ENCODE results near the gene NARF.

NARF gene

GRCh38 chr17:82419540-82419939 lies 39.0 kb upstream of the NARF start:
- intact Hi-C loops (cut with micrococcal nuclease), result loop anchor here (5.0 kb wide), 1 partner anchor 33 kb away; the partner anchor contains the start of gene CYBC1
- Mint-ChIP-seq H3K36me3 (ENCODE audit: low read depth) (peaks cover 61% of the 10 kb centered on the region), H3K4me1 (ENCODE audit: low read depth) (peaks cover 32% of the 10 kb centered on the region), H3K4me3 (peak overlapping the region; percentile 76), H3K27me3 (no peaks in the 10 kb centered on the region), H3K27ac (peak overlapping the region; percentile 72), H3K9me3 (peaks cover 13% of the 10 kb centered on the region)

GRCh38 chr17:82424001-82424862 lies 34.3 kb upstream of the NARF start:
- Mint-ChIP-seq H3K36me3 (ENCODE audit: low read depth) (peaks cover 77% of the 10 kb centered on the region), H3K4me1 (ENCODE audit: low read depth) (peaks cover 32% of the 10 kb centered on the region), H3K27ac (peak overlapping the region; percentile 13), H3K27me3 (no peaks in the 10 kb centered on the region), H3K9me3 (peaks cover 13% of the 10 kb centered on the region), H3K4me3 (no peak overlapping the region)
- intact Hi-C loops (cut with micrococcal nuclease), result no loop called here

- peaks cover 13% of the 10 kb centered on the region for H3K9me3 Mint-ChIP-seq
- peaks cover 36% of the 10 kb centered on the region for H3K4me1 Mint-ChIP-seq (ENCODE audit: low read depth)
- H3K4me3 Mint-ChIP-seq, result no peak overlapping the region
- H3K36me3 Mint-ChIP-seq (ENCODE audit: low read depth), result peaks cover 80% of the 10 kb centered on the region
- intact Hi-C loops (cut with micrococcal nuclease), result no loop called here
- H3K27ac Mint-ChIP-seq, result peak overlapping the region; percentile 13
- H3K27me3 Mint-ChIP-seq, result no peaks in the 10 kb centered on the region
These were observed 33.7 kb upstream of the NARF start for GRCh38 chr17:82424863-82425159.

GRCh38 chr17:82428546-82428945 lies 30.0 kb upstream of the NARF start:
- Mint-ChIP-seq H3K27me3 (no peaks in the 10 kb centered on the region), H3K36me3 (ENCODE audit: low read depth) (peaks cover 69% of the 10 kb centered on the region), H3K9me3 (no peaks in the 10 kb centered on the region), H3K4me1 (ENCODE audit: low read depth) (peaks cover 37% of the 10 kb centered on the region), H3K27ac (no peak overlapping the region), H3K4me3 (no peak overlapping the region)
- intact Hi-C loops (cut with micrococcal nuclease), result no loop called here

- H3K27ac Mint-ChIP-seq, result peak overlapping the region; percentile 56
These were observed 28.7 kb upstream of the NARF start for GRCh38 chr17:82429824-82430223.

GRCh38 chr17:82432017-82432416 lies 26.5 kb upstream of the NARF start:
- Mint-ChIP-seq H3K9me3 (no peaks in the 10 kb centered on the region), H3K36me3 (ENCODE audit: low read depth) (peaks cover 67% of the 10 kb centered on the region), H3K4me1 (ENCODE audit: low read depth) (peaks cover 36% of the 10 kb centered on the region), H3K27ac (no peak overlapping the region), H3K27me3 (no peaks in the 10 kb centered on the region), H3K4me3 (no peak overlapping the region)
- intact Hi-C loops (cut with micrococcal nuclease), result no loop called here

More at GRCh38 chr17:82429824-82430223, 28.7 kb upstream of the NARF start:
- peak overlapping the region; percentile 30 for H3K4me3 Mint-ChIP-seq
- H3K36me3 Mint-ChIP-seq (ENCODE audit: low read depth), result peaks cover 63% of the 10 kb centered on the region
- no peaks in the 10 kb centered on the region for H3K9me3 Mint-ChIP-seq
- peaks cover 36% of the 10 kb centered on the region for H3K4me1 Mint-ChIP-seq (ENCODE audit: low read depth)
- intact Hi-C loops (cut with micrococcal nuclease), result no loop called here
- H3K27me3 Mint-ChIP-seq, result no peaks in the 10 kb centered on the region

- H3K36me3 Mint-ChIP-seq (ENCODE audit: low read depth), result peaks cover 79% of the 10 kb centered on the region
- no peaks in the 10 kb centered on the region for H3K9me3 Mint-ChIP-seq
- H3K4me1 Mint-ChIP-seq (ENCODE audit: low read depth), result peaks cover 33% of the 10 kb centered on the region
- peak overlapping the region; percentile 69 for H3K27ac Mint-ChIP-seq
- H3K27me3 Mint-ChIP-seq, result no peaks in the 10 kb centered on the region
- intact Hi-C loops (cut with micrococcal nuclease), result no loop called here
- no peak overlapping the region for H3K4me3 Mint-ChIP-seq
These were observed 24.9 kb upstream of the NARF start for GRCh38 chr17:82433560-82434215.

GRCh38 chr17:82434216-82434565 lies 24.4 kb upstream of the NARF start:
- Mint-ChIP-seq H3K4me1 (ENCODE audit: low read depth) (peaks cover 29% of the 10 kb centered on the region), H3K4me3 (no peak overlapping the region), H3K36me3 (ENCODE audit: low read depth) (peaks cover 82% of the 10 kb centered on the region), H3K27me3 (no peaks in the 10 kb centered on the region), H3K9me3 (no peaks in the 10 kb centered on the region), H3K27ac (peak overlapping the region; percentile 69)
- intact Hi-C loops (cut with micrococcal nuclease), result no loop called here

GRCh38 chr17:82435103-82435502 lies 23.4 kb upstream of the NARF start:
- Mint-ChIP-seq H3K9me3 (no peaks in the 10 kb centered on the region), H3K4me3 (no peak overlapping the region), H3K27ac (peak overlapping the region; percentile 69), H3K27me3 (no peaks in the 10 kb centered on the region), H3K36me3 (ENCODE audit: low read depth) (peaks cover 82% of the 10 kb centered on the region), H3K4me1 (ENCODE audit: low read depth) (peaks cover 29% of the 10 kb centered on the region)
- intact Hi-C loops (cut with micrococcal nuclease), result no loop called here

GRCh38 chr17:82435601-82436583 lies 22.6 kb upstream of the NARF start:
- no peaks in the 10 kb centered on the region for H3K27me3 Mint-ChIP-seq
- H3K9me3 Mint-ChIP-seq, result no peaks in the 10 kb centered on the region
- peak overlapping the region; percentile 69 for H3K27ac Mint-ChIP-seq
- intact Hi-C loops (cut with micrococcal nuclease), result no loop called here
- no peak overlapping the region for H3K4me3 Mint-ChIP-seq
- H3K4me1 Mint-ChIP-seq (ENCODE audit: low read depth), result peaks cover 35% of the 10 kb centered on the region
- H3K36me3 Mint-ChIP-seq (ENCODE audit: low read depth), result peaks cover 83% of the 10 kb centered on the region

- Mint-ChIP-seq H3K27me3 (no peaks in the 10 kb centered on the region), H3K36me3 (ENCODE audit: low read depth) (peaks cover 82% of the 10 kb centered on the region), H3K4me3 (no peak overlapping the region), H3K4me1 (ENCODE audit: low read depth) (peaks cover 43% of the 10 kb centered on the region), H3K9me3 (no peaks in the 10 kb centered on the region), H3K27ac (peak overlapping the region; percentile 30)
- intact Hi-C loops (cut with micrococcal nuclease), result no loop called here
These were observed 21.8 kb upstream of the NARF start for GRCh38 chr17:82436601-82437324.

GRCh38 chr17:82437325-82437668 lies 21.2 kb upstream of the NARF start:
- no peak overlapping the region for H3K27ac Mint-ChIP-seq
- H3K36me3 Mint-ChIP-seq (ENCODE audit: low read depth), result peaks cover 82% of the 10 kb centered on the region
- no peak overlapping the region for H3K4me3 Mint-ChIP-seq
- peaks cover 49% of the 10 kb centered on the region for H3K4me1 Mint-ChIP-seq (ENCODE audit: low read depth)
- intact Hi-C loops (cut with micrococcal nuclease), result no loop called here
- H3K27me3 Mint-ChIP-seq, result no peaks in the 10 kb centered on the region
- no peaks in the 10 kb centered on the region for H3K9me3 Mint-ChIP-seq

- H3K36me3 Mint-ChIP-seq (ENCODE audit: low read depth), result peaks cover 92% of the 10 kb centered on the region
- peak overlapping the region; percentile 94 for H3K27ac Mint-ChIP-seq
- intact Hi-C loops (cut with micrococcal nuclease), result no loop called here
These were observed 19.9 kb upstream of the NARF start for GRCh38 chr17:82438401-82439193.

More at GRCh38 chr17:82438401-82439193, 19.9 kb upstream of the NARF start:
- H3K4me1 Mint-ChIP-seq (ENCODE audit: low read depth), result peaks cover 57% of the 10 kb centered on the region
- no peak overlapping the region for H3K4me3 Mint-ChIP-seq
- no peaks in the 10 kb centered on the region for H3K27me3 Mint-ChIP-seq
- no peaks in the 10 kb centered on the region for H3K9me3 Mint-ChIP-seq

Measured in dendritic cell treated with granulocyte-macrophage colony-stimulating factor and Interleukin-4, amounts not matched to agents 40 ng/mL and 50 ng/mL, for 4 days (primary cell).